NCI-H82 (cell line): ENCODE measurements around the gene FCRLB.
"Not testable (repeated sequence)": the region's sequence is repeated elsewhere in the genome, so short reads cannot be mapped to it uniquely, and the experiment has no call there.

Experiments
- DNase-seq: peaks from one replicate; lab custom pipeline; 2025; lab: John Stamatoyannopoulos, UW

The FCRLB gene

GRCh38 chr1:161720422-161720821, 922 bp upstream of the FCRLB start:
- no peak for DNase-seq

GRCh38 chr1:161721738-161722343, 497 bp downstream of the FCRLB start:
- DNase-seq, result no peak

GRCh38 chr1:161722406-161722805, 1.1 kb downstream of the FCRLB start:
- no peak for DNase-seq

GRCh38 chr1:161723459-161724141, 2.3 kb downstream of the FCRLB start:
- DNase-seq, result no peak

- not testable (repeated sequence) for DNase-seq
Observed at GRCh38 chr1:161725258-161725907, 4.0 kb downstream of the FCRLB start.

GRCh38 chr1:161725908-161726472, 4.6 kb downstream of the FCRLB start:
- peak; percentile 83 for DNase-seq

GRCh38 chr1:161726473-161727255, 5.3 kb downstream of the FCRLB start:
- peak; percentile 96 for DNase-seq

- DNase-seq, result peak; percentile 66
Observed at GRCh38 chr1:161727256-161727924, 6.0 kb downstream of the FCRLB start.

GRCh38 chr1:161728376-161729226, 7.3 kb downstream of the FCRLB start:
- DNase-seq, result no peak

- no peak for DNase-seq
Observed at GRCh38 chr1:161730050-161730564, 8.8 kb downstream of the FCRLB start.

- no peak for DNase-seq
Observed at GRCh38 chr1:161731241-161731640, 9.9 kb downstream of the FCRLB start.

GRCh38 chr1:161731981-161732718, 10.8 kb downstream of the FCRLB start:
- DNase-seq, result no peak

- DNase-seq, result no peak
Observed at GRCh38 chr1:161733526-161733925, 12.2 kb downstream of the FCRLB start.

GRCh38 chr1:161735837-161736236, 14.5 kb downstream of the FCRLB start:
- no peak for DNase-seq

- DNase-seq, result no peak
Observed at GRCh38 chr1:161736335-161736969, 15.1 kb downstream of the FCRLB start.

- no peak for DNase-seq
Observed at GRCh38 chr1:161737625-161738024, 16.3 kb downstream of the FCRLB start.

GRCh38 chr1:161738627-161739287, 17.4 kb downstream of the FCRLB start:
- DNase-seq, result peak; percentile 70

- DNase-seq, result no peak
Observed at GRCh38 chr1:161739865-161740566, 18.7 kb downstream of the FCRLB start.
